Smooth muscle cell (in vitro differentiated cells): ENCODE measurements around the gene CLK4. TPM values are rescaled to one million over a fixed set of nuclear protein-coding genes. Genes with fewer than 3 reads are reported as not detected.
A peak's percentile ranks its signal among the peaks of the same experiment; 100 is the strongest.

Experiments
- DNase-seq: peaks from one replicate; lab custom pipeline; 2025; ENCODE audit not compliant: unreplicated experiment; lab: John Stamatoyannopoulos, UW
- H2AFZ ChIP-seq: fragments of 200-600 bp; sonication (generic); 2 replicates; pipeline ENCODE4 v1.6.0; 2016; ENCODE audit warnings: antibody characterized with exemption, low read depth, mild to moderate bottlenecking
- H3F3A ChIP-seq: fragments of 200-600 bp; sonication (generic); 2 replicates; pipeline ENCODE4 v1.6.0; 2017; ENCODE audit warnings: antibody characterized with exemption, low read depth
- H3K27ac ChIP-seq: fragments of 200-600 bp; sonication (generic); 2 replicates; pipeline ENCODE4 v1.5.1; 2016; ENCODE audit warnings: low read depth, mild to moderate bottlenecking
- H3K27me3 ChIP-seq: fragments of 200-600 bp; sonication (generic); 2 replicates; pipeline ENCODE4 v1.6.1; 2016; ENCODE audit warnings: low read depth, mild to moderate bottlenecking
- H3K36me3 ChIP-seq: fragments of 200-600 bp; sonication (generic); 2 replicates; pipeline ENCODE4 v1.5.1; 2016; ENCODE audit warnings: low read depth
- H3K4me1 ChIP-seq: fragments of 200-600 bp; sonication (generic); 2 replicates; pipeline ENCODE4 v1.5.1; 2016; ENCODE audit warnings: low read depth
- H3K4me2 ChIP-seq: fragments of 200-600 bp; sonication (generic); 2 replicates; pipeline ENCODE4 v1.6.0; 2016; ENCODE audit warnings: mild to moderate bottlenecking
- H3K4me3 ChIP-seq: fragments of 200-600 bp; sonication (generic); 2 replicates; pipeline ENCODE4 v1.5.1; 2016; ENCODE audit warnings: mild to moderate bottlenecking
- H3K79me2 ChIP-seq: fragments of 200-600 bp; sonication (generic); 2 replicates; pipeline ENCODE4 v1.6.0; 2016; ENCODE audit warnings: low read depth, mild to moderate bottlenecking
- H3K9ac ChIP-seq: fragments of 200-600 bp; sonication (generic); 2 replicates; pipeline ENCODE4 v1.6.0; 2016; ENCODE audit warnings: low read depth
- H3K9me3 ChIP-seq: fragments of 200-600 bp; sonication (generic); replicated peaks from 2 replicates; pipeline ENCODE4 v1.5.1; 2016; ENCODE audit warnings: low read depth
- H4K20me1 ChIP-seq: fragments of 200-600 bp; sonication (generic); 2 replicates; pipeline ENCODE4 v1.6.0; 2016; ENCODE audit warnings: low read depth
- WGBS: methylation state at CpG from one replicate; pipeline ENCODE4 v1.1.7; 2016; ENCODE audit warnings: low lambda C conversion rate; 5-methylcytosine and 5-hydroxymethylcytosine counted together
- polyA plus RNA-seq: library from polyadenylated mRNA; unstranded; fragments of >200 nt; fragmentation: Nextera tagmentation; extraction: Ambion mirVana; gene quantifications from 2 replicates; pipeline ENCODE4 v1.2.1, GENCODE V29; 2016
- total RNA-seq: library from RNA; depleted of rRNA; stranded (reverse); fragments of >200 nt; gene quantifications from 2 replicates; pipeline ENCODE4 v1.2.3, GENCODE V29; 2014
- TF ChIP-seq, protein P1 (sequence below): fragments of 200-600 bp; sonication (generic); IDR thresholded peaks from 2 replicates; pipeline ENCODE4 v1.5.1; 2017; ENCODE audit warnings: borderline replicate concordance, mild to moderate bottlenecking, antibody characterized with exemption; ENCODE audit not compliant: insufficient read depth, poor library complexity, severe bottlenecking

CLK4 gene
- total and polyA plus RNA-seq, 2 experiments from 2014 or later = 10.3 to 25.7 TPM

DNA sequence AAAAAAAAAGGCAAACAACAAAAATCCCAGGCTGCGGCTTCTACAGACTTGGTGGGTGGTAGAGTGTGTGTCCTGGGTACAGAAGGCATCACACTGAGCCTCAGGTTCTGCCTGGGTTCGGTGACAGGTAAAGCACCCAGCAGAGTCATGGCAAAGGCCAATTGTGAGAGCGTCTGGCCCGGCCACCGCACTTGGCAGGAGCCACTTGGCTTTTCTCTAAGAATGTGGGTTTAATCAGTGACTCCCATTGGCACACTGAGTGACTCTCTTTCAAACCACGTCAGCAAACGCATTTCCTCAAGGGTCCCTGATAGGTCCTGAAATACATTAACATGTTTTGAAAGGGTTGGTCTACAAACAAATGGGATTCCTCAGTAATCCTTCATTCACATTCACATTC lies 53.6 kb downstream of the CLK4 start:
- peaks cover 8% of the 10 kb centered on the region for H3K4me1 ChIP-seq
- H4K20me1 ChIP-seq = no peaks in the 10 kb centered on the region
- H3K9me3 ChIP-seq = no peaks in the 10 kb centered on the region
- H3F3A ChIP-seq = no peaks in the 10 kb centered on the region
- no peak overlapping the region for H3K9ac ChIP-seq
- H3K4me2 ChIP-seq = no peak overlapping the region
- no peak overlapping the region for H2AFZ ChIP-seq
- no peak overlapping the region for H3K27ac ChIP-seq
- H3K27me3 ChIP-seq = peaks cover 12% of the 10 kb centered on the region
- no peaks in the 10 kb centered on the region for H3K36me3 ChIP-seq
- WGBS = 97% methylated on average over 7 of the region's 7 CpGs
- H3K4me3 ChIP-seq = no peak overlapping the region
- H3K79me2 ChIP-seq = no peaks in the 10 kb centered on the region
- TF ChIP-seq, protein P1, sequence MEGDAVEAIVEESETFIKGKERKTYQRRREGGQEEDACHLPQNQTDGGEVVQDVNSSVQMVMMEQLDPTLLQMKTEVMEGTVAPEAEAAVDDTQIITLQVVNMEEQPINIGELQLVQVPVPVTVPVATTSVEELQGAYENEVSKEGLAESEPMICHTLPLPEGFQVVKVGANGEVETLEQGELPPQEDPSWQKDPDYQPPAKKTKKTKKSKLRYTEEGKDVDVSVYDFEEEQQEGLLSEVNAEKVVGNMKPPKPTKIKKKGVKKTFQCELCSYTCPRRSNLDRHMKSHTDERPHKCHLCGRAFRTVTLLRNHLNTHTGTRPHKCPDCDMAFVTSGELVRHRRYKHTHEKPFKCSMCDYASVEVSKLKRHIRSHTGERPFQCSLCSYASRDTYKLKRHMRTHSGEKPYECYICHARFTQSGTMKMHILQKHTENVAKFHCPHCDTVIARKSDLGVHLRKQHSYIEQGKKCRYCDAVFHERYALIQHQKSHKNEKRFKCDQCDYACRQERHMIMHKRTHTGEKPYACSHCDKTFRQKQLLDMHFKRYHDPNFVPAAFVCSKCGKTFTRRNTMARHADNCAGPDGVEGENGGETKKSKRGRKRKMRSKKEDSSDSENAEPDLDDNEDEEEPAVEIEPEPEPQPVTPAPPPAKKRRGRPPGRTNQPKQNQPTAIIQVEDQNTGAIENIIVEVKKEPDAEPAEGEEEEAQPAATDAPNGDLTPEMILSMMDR = no peak
- DNase-seq = no peak

DNA sequence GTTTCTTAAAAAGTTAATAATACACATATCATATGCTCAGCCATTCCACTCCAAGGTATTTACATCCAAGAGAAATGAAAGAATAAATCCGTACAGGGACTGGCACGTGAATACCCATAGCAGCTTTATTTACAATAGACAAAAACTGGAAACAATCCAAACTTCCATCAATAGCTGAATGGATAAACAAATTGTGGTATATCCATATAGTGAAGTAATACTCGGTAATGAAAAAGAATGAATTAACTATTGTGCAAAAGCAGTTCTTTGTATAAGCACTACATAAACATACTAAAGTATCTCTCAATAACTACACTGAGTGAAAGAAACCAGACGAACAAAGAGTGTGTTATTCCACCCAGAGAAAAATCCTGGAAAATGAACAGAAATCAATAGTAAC lies 54.2 kb downstream of the CLK4 start:
- H3K4me3 ChIP-seq = no peak overlapping the region
- no peak overlapping the region for H2AFZ ChIP-seq
- H3K36me3 ChIP-seq = no peaks in the 10 kb centered on the region
- TF ChIP-seq, protein P1 = no peak
- 95% methylated on average over 4 of the region's 4 CpGs for WGBS
- no peak overlapping the region for H3K4me2 ChIP-seq
- no peak overlapping the region for H3K27ac ChIP-seq
- H4K20me1 ChIP-seq = no peaks in the 10 kb centered on the region
- no peaks in the 10 kb centered on the region for H3F3A ChIP-seq
- no peak for DNase-seq
- H3K9ac ChIP-seq = no peak overlapping the region
- no peaks in the 10 kb centered on the region for H3K79me2 ChIP-seq
- H3K4me1 ChIP-seq = peaks cover 7% of the 10 kb centered on the region
- H3K27me3 ChIP-seq = peaks cover 11% of the 10 kb centered on the region
- no peaks in the 10 kb centered on the region for H3K9me3 ChIP-seq

DNA sequence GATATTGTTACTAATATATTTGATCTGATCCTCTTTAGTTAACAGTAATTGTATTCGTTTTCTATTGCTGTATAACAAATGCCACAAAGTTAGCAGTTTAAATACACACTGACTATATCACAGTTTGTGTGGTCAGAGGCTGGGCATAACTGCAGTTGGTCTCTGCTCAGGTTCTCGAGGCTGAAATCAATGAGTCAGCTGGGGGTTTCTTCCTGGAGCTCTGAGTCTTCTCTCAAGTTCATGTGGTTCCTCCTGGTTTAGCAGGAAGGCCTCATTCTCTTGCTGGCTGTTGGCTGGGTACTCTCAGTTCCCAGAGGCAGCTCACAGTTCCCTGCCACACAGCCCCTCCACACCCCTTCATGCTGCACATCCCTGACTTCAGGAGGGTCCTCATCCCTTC lies 57.4 kb downstream of the CLK4 start:
- no peak for DNase-seq
- TF ChIP-seq, protein P1 = no peak
- H3K4me3 ChIP-seq = no peak overlapping the region
- no peaks in the 10 kb centered on the region for H3K79me2 ChIP-seq
- H3K27ac ChIP-seq = no peak overlapping the region
- H3K9me3 ChIP-seq = no peaks in the 10 kb centered on the region
- H2AFZ ChIP-seq = no peak overlapping the region
- 28% methylated on average over 2 of the region's 2 CpGs for WGBS
- H3K27me3 ChIP-seq = no peaks in the 10 kb centered on the region
- H3F3A ChIP-seq = peaks cover under 1% of the 10 kb centered on the region
- peaks cover 4% of the 10 kb centered on the region for H3K4me1 ChIP-seq
- no peak overlapping the region for H3K4me2 ChIP-seq
- no peak overlapping the region for H3K9ac ChIP-seq
- H3K36me3 ChIP-seq = no peaks in the 10 kb centered on the region
- H4K20me1 ChIP-seq = no peaks in the 10 kb centered on the region

DNA sequence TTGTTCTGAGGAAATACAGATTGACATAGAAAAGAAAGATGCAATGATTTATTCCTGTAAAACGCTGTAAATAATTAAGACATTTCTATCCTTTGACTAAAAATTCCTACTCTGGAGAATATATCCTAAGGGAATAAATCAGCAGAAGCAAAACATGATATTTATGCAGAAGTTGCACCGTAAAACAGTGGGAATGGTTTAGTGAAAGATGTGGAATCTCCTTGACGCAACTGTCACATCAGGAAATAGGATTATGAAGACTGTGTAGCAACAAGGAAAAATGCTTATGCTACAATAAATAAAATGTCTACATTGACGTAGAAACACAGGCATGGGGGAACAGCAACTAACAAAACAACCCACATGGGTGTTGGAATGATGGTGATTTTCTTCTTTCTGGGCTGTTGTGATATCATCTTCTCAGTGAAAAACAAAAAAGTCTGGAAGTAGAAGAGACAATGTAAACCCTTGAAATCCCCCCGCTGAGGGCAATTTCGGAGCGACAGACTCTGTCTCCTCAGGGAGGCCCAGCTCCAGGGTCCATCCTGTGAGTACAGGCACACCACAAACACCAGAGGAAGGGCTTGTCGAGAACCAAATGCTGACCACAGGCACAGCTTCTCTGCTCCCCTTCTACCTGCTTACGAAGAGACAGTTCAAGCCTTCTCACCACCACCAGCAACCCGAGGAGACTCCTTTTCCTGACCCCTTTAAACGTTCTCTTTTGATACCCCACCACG lies 61.9 kb downstream of the CLK4 start:
- peak overlapping the region; percentile 33 for H2AFZ ChIP-seq
- TF ChIP-seq, protein P1 = no peak
- H3K27ac ChIP-seq = no peak overlapping the region
- WGBS = 26% methylated on average over 12 of the region's 12 CpGs
- no peaks in the 10 kb centered on the region for H3K9me3 ChIP-seq
- no peaks in the 10 kb centered on the region for H4K20me1 ChIP-seq
- no peaks in the 10 kb centered on the region for H3K79me2 ChIP-seq
- H3F3A ChIP-seq = peaks cover 5% of the 10 kb centered on the region
- H3K27me3 ChIP-seq = no peaks in the 10 kb centered on the region
- DNase-seq = no peak
- H3K4me3 ChIP-seq = no peak overlapping the region
- H3K36me3 ChIP-seq = no peaks in the 10 kb centered on the region
- peaks cover 13% of the 10 kb centered on the region for H3K4me1 ChIP-seq
- peak overlapping the region; percentile 60 for H3K4me2 ChIP-seq
- no peak overlapping the region for H3K9ac ChIP-seq
